Endothelial cell of umbilical vein (primary cell): ENCODE results near the gene AGBL4. TPM values are rescaled to one million over a fixed set of nuclear protein-coding genes. Genes with fewer than 3 reads are reported as not detected.

Experiments
- BruUV-seq: library from RNA; stranded (reverse); fragments of 400-500 nt; replicated peaks from 2 replicates; lab custom pipeline; 2021; lab: Mats Ljungman, UMichigan
- CTCF ChIA-PET: fragments of 300-600, 350-600 bp; sonication (Branson Sonifier 250); formaldehyde crosslinking; loops from one replicate; lab custom pipeline; 2021; ENCODE audit warnings: antibody characterized with exemption, inconsistent platforms; lab: Charles Lee
- POLR2A ChIA-PET: fragments of 300-600, 350-600 bp; sonication (Branson Sonifier 250); formaldehyde crosslinking; loops from one replicate; lab custom pipeline; 2021; ENCODE audit warnings: antibody characterized with exemption, inconsistent platforms; lab: Charles Lee
- DNase-seq: peaks from one replicate; pipeline ENCODE4 v3.0.0-alpha.2; 2011; ENCODE audit warnings: low read depth, low spot score
- FAIRE-seq: peaks from 2 replicates; lab custom pipeline; 2011; peaks lifted over from hg19 to GRCh38; lab: Jason Lieb, UNC
- H2AFZ ChIP-seq: 2 replicates; pipeline ENCODE4 v1.6.0; 2012; ENCODE audit warnings: low read depth, low read length, control low read depth, inconsistent platforms
- H3K27ac ChIP-seq: 2 replicates; pipeline ENCODE4 v1.5.1; 2011; ENCODE audit warnings: low read depth, mild to moderate bottlenecking, control low read depth, low read length, moderate library complexity; ENCODE audit not compliant: insufficient read depth
- H3K27me3 ChIP-seq, 2 experiments: 2 replicates each; pipeline versions ENCODE4 v1.6.0 to v1.6.1; 2011; ENCODE audit warnings: low read length in 2 of 2, mixed read lengths in 1 of 2; ENCODE audit not compliant: control insufficient read depth in 2 of 2, insufficient read depth in 2 of 2
- H3K36me3 ChIP-seq, 2 experiments: 2 replicates in 1 of 2; 3 replicates in 1 of 2; pipeline ENCODE4 v1.5.1; 2011; ENCODE audit warnings: low read length in 2 of 2, mild to moderate bottlenecking in 1 of 2, moderate library complexity in 1 of 2; ENCODE audit not compliant: control insufficient read depth in 2 of 2, insufficient read depth in 2 of 2; ENCODE audit errors: extremely low read depth in 1 of 2
- H3K4me1 ChIP-seq: 3 replicates; pipeline ENCODE4 v1.5.1; 2011; ENCODE audit warnings: mild to moderate bottlenecking, low read length; ENCODE audit not compliant: control insufficient read depth, insufficient read depth; ENCODE audit errors: extremely low read depth
- H3K4me2 ChIP-seq: 2 replicates; pipeline ENCODE4 v1.6.1; 2011; ENCODE audit warnings: low read length, control low read depth, mixed read lengths; ENCODE audit not compliant: insufficient read depth
- H3K4me3 ChIP-seq, 3 experiments: fragments of 200-600 bp in 1 of 3; sonication (generic), shearing (Covaris generic) in 1 of 3; replicated peaks in 1 of 3; 2 replicates each; pipeline ENCODE4 v1.5.1; 2011 to 2016; ENCODE audit warnings: control low read depth in 3 of 3, low read length in 3 of 3, mild to moderate bottlenecking in 2 of 3, inconsistent platforms in 1 of 3, low read depth in 1 of 3, moderate library complexity in 1 of 3; ENCODE audit not compliant: insufficient read depth in 1 of 3
- H3K79me2 ChIP-seq: 2 replicates; pipeline ENCODE4 v1.6.0; 2012; ENCODE audit warnings: low read length, inconsistent platforms; ENCODE audit not compliant: control insufficient read depth, insufficient read depth
- H3K9ac ChIP-seq: replicated peaks from 2 replicates; pipeline ENCODE3; 2011; ENCODE audit warnings: low read length, control low read depth; ENCODE audit not compliant: insufficient read depth; ENCODE audit errors: extremely low read depth
- H3K9me1 ChIP-seq: replicated peaks from 3 replicates; pipeline ENCODE4 v1.6.0; 2011; ENCODE audit warnings: mild to moderate bottlenecking, low read length; ENCODE audit not compliant: control insufficient read depth, insufficient read depth; ENCODE audit errors: extremely low read depth
- H3K9me3 ChIP-seq: replicated peaks from 2 replicates; pipeline ENCODE4 v1.5.1; 2012; ENCODE audit warnings: low read length, inconsistent platforms; ENCODE audit not compliant: control insufficient read depth, insufficient read depth
- H4K20me1 ChIP-seq: replicated peaks from 2 replicates; pipeline ENCODE3; 2011; ENCODE audit warnings: mild to moderate bottlenecking, low read length; ENCODE audit not compliant: control insufficient read depth, insufficient read depth; ENCODE audit errors: extremely low read depth
- CTCF ChIP-seq, 2 donors: IDR thresholded peaks; 1 replicate in 1 of 2; 2 replicates in 1 of 2; pipeline ENCODE4 v1.5.1; 2011; ENCODE audit warnings: low read length in 2 of 2, mild to moderate bottlenecking in 2 of 2, moderate library complexity in 2 of 2, control low read depth in 1 of 2, inconsistent platforms in 1 of 2, low read depth in 1 of 2; ENCODE audit not compliant: insufficient read depth in 1 of 2; ENCODE audit errors: extremely low read depth in 1 of 2
- EZH2 ChIP-seq: IDR thresholded peaks from 2 replicates; pipeline ENCODE4 v1.6.1; 2012; ENCODE audit warnings: borderline replicate concordance, low read depth, mild to moderate bottlenecking, moderate library complexity, low read length, inconsistent platforms; ENCODE audit not compliant: severe bottlenecking
- FOS ChIP-seq: IDR thresholded peaks from 2 replicates; pipeline ENCODE4 v1.6.1; 2011; ENCODE audit warnings: mild to moderate bottlenecking, low read length, moderate library complexity, borderline replicate concordance; ENCODE audit not compliant: insufficient read depth
- GATA2 ChIP-seq: IDR thresholded peaks from 2 replicates; pipeline ENCODE4 v1.7.0; 2011; ENCODE audit warnings: low read depth, mild to moderate bottlenecking, moderate library complexity, mixed read lengths, low read length; ENCODE audit not compliant: insufficient read length, insufficient read depth
- JUN ChIP-seq: IDR thresholded peaks from 2 replicates; pipeline ENCODE4 v1.6.1; 2011; ENCODE audit warnings: borderline replicate concordance, low read depth; ENCODE audit not compliant: insufficient read length, insufficient read depth
- MAX ChIP-seq: IDR thresholded peaks from 2 replicates; pipeline ENCODE4 v1.6.1; 2011; ENCODE audit not compliant: insufficient read depth, insufficient read length
- MYC ChIP-seq: IDR thresholded peaks from one replicate; pipeline ENCODE4 v1.6.1; 2011; ENCODE audit warnings: mild to moderate bottlenecking, low read depth, low read length
- POLR2A ChIP-seq: IDR thresholded peaks from 2 replicates; pipeline ENCODE4 v1.6.1; 2012; ENCODE audit warnings: low read depth, mild to moderate bottlenecking, control low read depth, low read length
- POLR2AphosphoS5 ChIP-seq: IDR thresholded peaks from 2 replicates; pipeline ENCODE4 v1.6.1; 2012; ENCODE audit warnings: low read depth, mild to moderate bottlenecking, control low read depth, low read length, moderate library complexity; ENCODE audit not compliant: insufficient read depth
- dilution Hi-C: fragments of 300-500 bp; cut with MboI; formaldehyde crosslinking; loops from one replicate; pipeline ENCODE4 v1.15.0; 2019; ENCODE audit warnings: low sequenced_read_pairs; ENCODE audit not compliant: extremely low pct_ligation_motif_present
- intact Hi-C: fragments of 100-400 bp; cut with micrococcal nuclease; formaldehyde crosslinking; loops from one replicate; pipeline ENCODE4 v1.10.0; 2022
- polyA plus RNA-seq, 4 experiments: library from polyadenylated mRNA; depleted of rRNA in 3 of 4; stranded (reverse) in 3 of 4; unstranded in 1 of 4; fragments of >200 nt; gene quantifications; 2 replicates each; pipeline versions ENCODE4 v1.2.1 to v1.2.3, GENCODE V29; 2011 to 2012; ENCODE audit warnings: missing spikeins in 1 of 4
- total RNA-seq: library from RNA; stranded (reverse); gene quantifications from 2 replicates; pipeline ENCODE4 v1.2.3, GENCODE V29; 2021

AGBL4 gene
- total and polyA plus RNA-seq, 2 donors (not counting 3 experiments of a cell fraction or from before 2014, with no cell fraction given): not detected

GRCh38 chr1:49331066-49331852, 692.5 kb downstream of the AGBL4 start:
- no peak overlapping the region for H3K27ac ChIP-seq
- H3K27me3 ChIP-seq: no peaks in the 10 kb centered on the region
- no peak overlapping the region for H3K4me3 ChIP-seq
- no peaks in the 10 kb centered on the region for H3K36me3 ChIP-seq
- no peak overlapping the region for H3K9ac ChIP-seq
- BruUV-seq: no TSS peak
- CTCF ChIA-PET: no interaction called here
- no peaks in the 10 kb centered on the region for H4K20me1 ChIP-seq
- no peak overlapping the region for H3K4me2 ChIP-seq
- DNase-seq (no peak), FAIRE-seq (no peak)
- no peaks in the 10 kb centered on the region for H3K9me1 ChIP-seq
- no peaks in the 10 kb centered on the region for H3K79me2 ChIP-seq
- no peaks in the 10 kb centered on the region for H3K4me1 ChIP-seq
- no peak for TF ChIP-seq JUN
- no peak for TF ChIP-seq CTCF (IDR thresholded peaks at IDR 0.05; ENCODE audit: extremely low read depth in 1 of 2, insufficient read depth in 1 of 2, low read depth in 1 of 2, low read length in 2 of 2)
- TF ChIP-seq POLR2AphosphoS5: no peak
- TF ChIP-seq FOS: no peak
- no peak for TF ChIP-seq POLR2A
- TF ChIP-seq MAX: no peak
- no peak for TF ChIP-seq GATA2
- no peak for TF ChIP-seq MYC
- no peak for TF ChIP-seq EZH2
- no peak overlapping the region for H2AFZ ChIP-seq
- peaks cover 2% of the 10 kb centered on the region for H3K9me3 ChIP-seq
- POLR2A ChIA-PET: no interaction called here
- dilution Hi-C loops: no loop called here
- intact Hi-C loops: no loop called here
